MM.1S (cell line): Measurements from ENCODE around the gene S100A3.

Source experiments
- EZH2 ChIP-seq: fragments of 300-600 bp; sonication (generic); optimal IDR thresholded peaks from 2 replicates; pipeline ENCODE3; 2017; ENCODE audit warnings: low read depth, mild to moderate bottlenecking, antibody characterized with exemption, low read length, mixed read lengths
- TF ChIP-seq, protein P1 (sequence below): fragments of 300-600 bp; sonication (generic); IDR thresholded peaks from 2 replicates; pipeline ENCODE4 v1.5.1; 2016; ENCODE audit warnings: antibody characterized with exemption, low read length, mixed read lengths

DNA sequence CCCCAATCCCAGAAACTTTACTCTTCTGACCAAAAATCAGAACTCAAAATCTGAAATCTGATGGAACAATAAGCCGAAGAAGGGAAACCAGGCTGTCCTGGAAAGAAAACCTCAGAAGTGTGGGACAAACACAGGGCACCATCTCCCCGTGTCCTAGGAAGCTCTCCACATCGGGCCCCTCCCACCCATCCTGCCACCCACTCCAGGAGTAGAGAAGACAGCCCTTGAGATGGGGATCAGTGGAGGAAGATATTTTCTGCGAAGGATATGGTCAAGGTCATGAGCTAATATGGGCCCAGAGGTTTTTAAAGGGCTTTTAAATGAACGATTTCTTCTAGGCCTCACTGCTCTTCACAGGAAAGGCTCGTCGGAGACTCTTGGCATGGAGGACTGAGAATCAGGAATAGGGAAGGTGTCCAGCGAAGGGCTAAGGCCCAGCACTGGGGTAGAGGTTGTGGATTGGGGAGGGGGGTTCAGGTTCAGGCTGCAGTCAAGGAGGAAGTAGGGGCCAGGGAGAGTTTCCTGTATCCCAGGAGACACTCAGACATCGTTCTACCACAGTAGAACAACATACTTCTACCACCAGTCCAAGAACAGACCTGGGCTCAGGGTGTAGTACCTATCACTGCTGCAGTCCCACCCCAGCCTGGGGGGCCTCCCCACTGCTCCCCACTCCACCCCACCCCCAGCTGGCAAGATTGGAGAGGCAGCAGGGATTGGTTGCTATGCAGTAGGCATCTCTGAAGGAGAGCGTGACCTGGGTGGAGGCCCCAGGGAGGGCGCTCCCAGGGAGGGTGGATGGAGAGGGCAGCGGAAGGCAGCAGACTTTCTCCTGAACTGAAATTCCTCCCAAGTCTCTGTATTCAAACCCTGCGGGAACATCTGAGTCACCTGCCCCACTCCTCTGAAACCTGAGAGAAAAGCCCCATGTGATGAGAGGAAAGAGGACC is 7.1 kb downstream of the S100A3 start:
- TF ChIP-seq, protein P1, sequence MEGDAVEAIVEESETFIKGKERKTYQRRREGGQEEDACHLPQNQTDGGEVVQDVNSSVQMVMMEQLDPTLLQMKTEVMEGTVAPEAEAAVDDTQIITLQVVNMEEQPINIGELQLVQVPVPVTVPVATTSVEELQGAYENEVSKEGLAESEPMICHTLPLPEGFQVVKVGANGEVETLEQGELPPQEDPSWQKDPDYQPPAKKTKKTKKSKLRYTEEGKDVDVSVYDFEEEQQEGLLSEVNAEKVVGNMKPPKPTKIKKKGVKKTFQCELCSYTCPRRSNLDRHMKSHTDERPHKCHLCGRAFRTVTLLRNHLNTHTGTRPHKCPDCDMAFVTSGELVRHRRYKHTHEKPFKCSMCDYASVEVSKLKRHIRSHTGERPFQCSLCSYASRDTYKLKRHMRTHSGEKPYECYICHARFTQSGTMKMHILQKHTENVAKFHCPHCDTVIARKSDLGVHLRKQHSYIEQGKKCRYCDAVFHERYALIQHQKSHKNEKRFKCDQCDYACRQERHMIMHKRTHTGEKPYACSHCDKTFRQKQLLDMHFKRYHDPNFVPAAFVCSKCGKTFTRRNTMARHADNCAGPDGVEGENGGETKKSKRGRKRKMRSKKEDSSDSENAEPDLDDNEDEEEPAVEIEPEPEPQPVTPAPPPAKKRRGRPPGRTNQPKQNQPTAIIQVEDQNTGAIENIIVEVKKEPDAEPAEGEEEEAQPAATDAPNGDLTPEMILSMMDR, result no peak
- TF ChIP-seq EZH2, result no peak
